ENCODE measurements around the gene ZNF862. TPM values are rescaled to one million over a fixed set of nuclear protein-coding genes. Genes with fewer than 3 reads are reported as not detected.
A peak's percentile ranks its signal among the peaks of the same experiment; 100 is the strongest.
"Not testable (repeated sequence)": the region's sequence is repeated elsewhere in the genome, so short reads cannot be mapped to it uniquely, and the experiment has no call there.

The ZNF862 gene
- total RNA-seq, 1 donor from 2014 or later: 6.0 TPM

GRCh38 chr7:149824748-149825566 lies 13.2 kb upstream of the ZNF862 start:
- no peak for DNase-seq (ENCODE audit: low read depth in 2 of 2)

GRCh38 chr7:149825567-149826343 lies 12.4 kb upstream of the ZNF862 start:
- DNase-seq (ENCODE audit: low read depth in 2 of 2): no peak

GRCh38 chr7:149826344-149827088 lies 11.7 kb upstream of the ZNF862 start:
- no peak for DNase-seq (ENCODE audit: low read depth in 2 of 2)

- DNase-seq (ENCODE audit: low read depth in 2 of 2): no peak
Measured at GRCh38 chr7:149827089-149827981, 10.8 kb upstream of the ZNF862 start.

- no peak for DNase-seq (ENCODE audit: low read depth in 2 of 2)
Measured at GRCh38 chr7:149828357-149829309, 9.5 kb upstream of the ZNF862 start.

- DNase-seq (ENCODE audit: low read depth in 2 of 2): not testable (repeated sequence)
Measured at GRCh38 chr7:149830527-149830926, 7.6 kb upstream of the ZNF862 start.

GRCh38 chr7:149830997-149831740 lies 7.0 kb upstream of the ZNF862 start:
- no peak for DNase-seq (ENCODE audit: low read depth in 2 of 2)

- no peak for DNase-seq (ENCODE audit: low read depth in 2 of 2)
Measured at GRCh38 chr7:149831741-149832219, 6.4 kb upstream of the ZNF862 start.

GRCh38 chr7:149832332-149833041 lies 5.7 kb upstream of the ZNF862 start:
- no peak for DNase-seq (ENCODE audit: low read depth in 2 of 2)

- DNase-seq (ENCODE audit: low read depth in 2 of 2): no peak
Measured at GRCh38 chr7:149833495-149834130, 4.6 kb upstream of the ZNF862 start.

- no peak for DNase-seq (ENCODE audit: low read depth in 2 of 2)
Measured at GRCh38 chr7:149834601-149835000, 3.6 kb upstream of the ZNF862 start.

- no peak for DNase-seq (ENCODE audit: low read depth in 2 of 2)
Measured at GRCh38 chr7:149836434-149836833, 1.7 kb upstream of the ZNF862 start.

GRCh38 chr7:149837564-149838223 lies 481 bp upstream of the ZNF862 start:
- no peak for DNase-seq (ENCODE audit: low read depth in 2 of 2)

- DNase-seq (ENCODE audit: low read depth in 2 of 2): peak in 1 of 2 donors; percentile 9
Measured at GRCh38 chr7:149838992-149839408, 825 bp downstream of the ZNF862 start.

- DNase-seq (ENCODE audit: low read depth in 2 of 2): no peak
Measured at GRCh38 chr7:149839933-149840332, 1.8 kb downstream of the ZNF862 start.

- no peak for DNase-seq (ENCODE audit: low read depth in 2 of 2)
Measured at GRCh38 chr7:149843566-149843965, 5.4 kb downstream of the ZNF862 start.

- DNase-seq (ENCODE audit: low read depth in 2 of 2): no peak
Measured at GRCh38 chr7:149844445-149844844, 6.3 kb downstream of the ZNF862 start.
